ENCODE results near the gene TTC39A.
A peak's percentile ranks its signal among the peaks of the same experiment; 100 is the strongest.

The TTC39A gene

GRCh38 chr1:51285055-51285454, 45.3 kb downstream of the TTC39A start:
- ChIA-PET POLR2A (no interaction called here), CTCF (no interaction called here)
- TF ChIP-seq LEF1 (IDR thresholded peaks at IDR 0.05; ENCODE audit: borderline replicate concordance) (no peak), ARNT (IDR thresholded peaks at IDR 0.05) (no peak), L3MBTL2 (conservative IDR thresholded peaks at IDR 0.05) (no peak), SP1 (IDR thresholded peaks at IDR 0.05) (no peak), FOXM1 (IDR thresholded peaks at IDR 0.05; ENCODE audit: borderline replicate concordance) (no peak), FOXK2 (IDR thresholded peaks at IDR 0.05) (no peak), CTBP1 (IDR thresholded peaks at IDR 0.05; ENCODE audit: borderline replicate concordance) (no peak), ELF4 (IDR thresholded peaks at IDR 0.05) (no peak), SUZ12 (IDR thresholded peaks at IDR 0.05) (no peak)
- no peak for DNase-seq (ENCODE audit: extremely low spot score)

- peak; percentile 28 for DNase-seq (ENCODE audit: extremely low spot score)
- ChIA-PET CTCF (no interaction called here), POLR2A (no interaction called here)
- TF ChIP-seq BHLHE40 (IDR thresholded peaks at IDR 0.05; ENCODE audit: borderline replicate concordance), result no peak
- TF ChIP-seq ZNF384 (IDR thresholded peaks at IDR 0.05), result no peak
- no peak for TF ChIP-seq CTBP1 (IDR thresholded peaks at IDR 0.05; ENCODE audit: borderline replicate concordance)
- TF ChIP-seq FOXM1 (IDR thresholded peaks at IDR 0.05; ENCODE audit: borderline replicate concordance), result no peak
- no peak for TF ChIP-seq FOXK2 (IDR thresholded peaks at IDR 0.05)
- no peak for TF ChIP-seq SUZ12 (IDR thresholded peaks at IDR 0.05)
- TF ChIP-seq ELF4 (IDR thresholded peaks at IDR 0.05), result no peak
- TF ChIP-seq FOXA1 (IDR thresholded peaks at IDR 0.05), result no peak
- no peak for TF ChIP-seq HDGF (IDR thresholded peaks at IDR 0.05; ENCODE audit: borderline replicate concordance)
- no peak for TF ChIP-seq ARNT (IDR thresholded peaks at IDR 0.05)
- TF ChIP-seq PKNOX1 (IDR thresholded peaks at IDR 0.05), result no peak
- TF ChIP-seq SP1 (IDR thresholded peaks at IDR 0.05), result no peak
- no peak for TF ChIP-seq LEF1 (IDR thresholded peaks at IDR 0.05; ENCODE audit: borderline replicate concordance)
- no peak for TF ChIP-seq NFRKB (IDR thresholded peaks at IDR 0.05)
- TF ChIP-seq L3MBTL2 (conservative IDR thresholded peaks at IDR 0.05), result no peak
- no peak for TF ChIP-seq TARDBP (IDR thresholded peaks at IDR 0.05)
Measured at GRCh38 chr1:51284487-51284954, 45.8 kb downstream of the TTC39A start.

- POLR2A ChIA-PET, result no interaction called here
- TF ChIP-seq PKNOX1 (IDR thresholded peaks at IDR 0.05), result no peak
- no peak for TF ChIP-seq ZNF384 (IDR thresholded peaks at IDR 0.05)
- TF ChIP-seq HDGF (IDR thresholded peaks at IDR 0.05; ENCODE audit: borderline replicate concordance), result no peak
- no peak for TF ChIP-seq SP1 (IDR thresholded peaks at IDR 0.05)
- TF ChIP-seq SUZ12 (IDR thresholded peaks at IDR 0.05), result no peak
- no peak for TF ChIP-seq NFRKB (IDR thresholded peaks at IDR 0.05)
- TF ChIP-seq L3MBTL2 (conservative IDR thresholded peaks at IDR 0.05), result no peak
- no peak for TF ChIP-seq ELF4 (IDR thresholded peaks at IDR 0.05)
- TF ChIP-seq FOXK2 (IDR thresholded peaks at IDR 0.05), result no peak
- TF ChIP-seq CTBP1 (IDR thresholded peaks at IDR 0.05; ENCODE audit: borderline replicate concordance), result no peak
- no peak for TF ChIP-seq ARNT (IDR thresholded peaks at IDR 0.05)
- TF ChIP-seq TARDBP (IDR thresholded peaks at IDR 0.05), result no peak
- no peak for TF ChIP-seq FOXA1 (IDR thresholded peaks at IDR 0.05)
- no peak for TF ChIP-seq LEF1 (IDR thresholded peaks at IDR 0.05; ENCODE audit: borderline replicate concordance)
- no peak for TF ChIP-seq BHLHE40 (IDR thresholded peaks at IDR 0.05; ENCODE audit: borderline replicate concordance)
- DNase-seq (ENCODE audit: extremely low spot score), result no peak
- CTCF ChIA-PET, result interaction anchor here (1.4 kb wide), 1 partner anchor 13 kb away, joined by 5 read pairs; no protein-coding TSS in a partner anchor
Measured at GRCh38 chr1:51283979-51284378, 46.4 kb downstream of the TTC39A start.

- POLR2A ChIA-PET, result no interaction called here
- DNase-seq (ENCODE audit: extremely low spot score), result no peak
- CTCF ChIA-PET, result interaction anchor here (1.4 kb wide), 1 partner anchor 14 kb away, joined by 5 read pairs; no protein-coding TSS in a partner anchor
- TF ChIP-seq CTBP1 (IDR thresholded peaks at IDR 0.05; ENCODE audit: borderline replicate concordance) (no peak), SUZ12 (IDR thresholded peaks at IDR 0.05) (no peak), ARNT (IDR thresholded peaks at IDR 0.05) (no peak), HDGF (IDR thresholded peaks at IDR 0.05; ENCODE audit: borderline replicate concordance) (no peak), FOXA1 (IDR thresholded peaks at IDR 0.05) (no peak), BHLHE40 (IDR thresholded peaks at IDR 0.05; ENCODE audit: borderline replicate concordance) (no peak), SP1 (IDR thresholded peaks at IDR 0.05) (no peak), PKNOX1 (IDR thresholded peaks at IDR 0.05) (no peak), FOXK2 (IDR thresholded peaks at IDR 0.05) (no peak), ELF4 (IDR thresholded peaks at IDR 0.05) (no peak), TARDBP (IDR thresholded peaks at IDR 0.05) (no peak), L3MBTL2 (conservative IDR thresholded peaks at IDR 0.05) (no peak), ZNF384 (IDR thresholded peaks at IDR 0.05) (no peak), FOXM1 (IDR thresholded peaks at IDR 0.05; ENCODE audit: borderline replicate concordance) (no peak), NFRKB (IDR thresholded peaks at IDR 0.05) (no peak), LEF1 (IDR thresholded peaks at IDR 0.05; ENCODE audit: borderline replicate concordance) (no peak)
Measured at GRCh38 chr1:51282605-51283004, 47.8 kb downstream of the TTC39A start.

- CTCF ChIA-PET, result no interaction called here
Measured at GRCh38 chr1:51281807-51282206, 48.6 kb downstream of the TTC39A start.

More at GRCh38 chr1:51281807-51282206, 48.6 kb downstream of the TTC39A start:
- POLR2A ChIA-PET, result no interaction called here
- DNase-seq (ENCODE audit: extremely low spot score), result no peak
- TF ChIP-seq TARDBP (IDR thresholded peaks at IDR 0.05), result no peak
- TF ChIP-seq BHLHE40 (IDR thresholded peaks at IDR 0.05; ENCODE audit: borderline replicate concordance), result no peak
- TF ChIP-seq ARNT (IDR thresholded peaks at IDR 0.05), result no peak
- TF ChIP-seq ELF4 (IDR thresholded peaks at IDR 0.05), result no peak
- TF ChIP-seq ZNF384 (IDR thresholded peaks at IDR 0.05), result no peak
- TF ChIP-seq FOXA1 (IDR thresholded peaks at IDR 0.05), result no peak
- no peak for TF ChIP-seq LEF1 (IDR thresholded peaks at IDR 0.05; ENCODE audit: borderline replicate concordance)
- no peak for TF ChIP-seq NFRKB (IDR thresholded peaks at IDR 0.05)
- no peak for TF ChIP-seq SP1 (IDR thresholded peaks at IDR 0.05)
- TF ChIP-seq L3MBTL2 (conservative IDR thresholded peaks at IDR 0.05), result no peak
- no peak for TF ChIP-seq FOXM1 (IDR thresholded peaks at IDR 0.05; ENCODE audit: borderline replicate concordance)
- TF ChIP-seq HDGF (IDR thresholded peaks at IDR 0.05; ENCODE audit: borderline replicate concordance), result no peak
- TF ChIP-seq PKNOX1 (IDR thresholded peaks at IDR 0.05), result no peak
- TF ChIP-seq FOXK2 (IDR thresholded peaks at IDR 0.05), result no peak
- no peak for TF ChIP-seq SUZ12 (IDR thresholded peaks at IDR 0.05)
- TF ChIP-seq CTBP1 (IDR thresholded peaks at IDR 0.05; ENCODE audit: borderline replicate concordance), result no peak

Data from HEK293T (cell line).